ENCODE data around the gene MFSD1. TPM values are rescaled to one million over a fixed set of nuclear protein-coding genes. Genes with fewer than 3 reads are reported as not detected.

MFSD1 gene
- total and polyA plus RNA-seq, 9 of the 15 experiments (the other 6 are each of a cell fraction or from before 2014, with no cell fraction given) = 8.7 to 49.5 (median 28.6) TPM

- peak overlapping the region; percentile 31; the same call in 2 of the 3 replicates for H3K27ac ChIP-seq (ENCODE audit: extremely low read depth, low read depth, low read length)
- ATAC-seq (no peak; the same call in 2 of the 3 replicates), FAIRE-seq (no peak), DNase-seq (ENCODE audit: extremely low read depth in 1 of 4, low spot score in 3 of 4) (peak in 1 of 4 experiments; percentile 25)
- peaks cover 9 to 19% of the 10 kb centered on the region in 2 experiments; a peak in 4 of 5 replicates for H3K4me1 ChIP-seq (replicated peaks in 1 of 2; ENCODE audit: control insufficient read depth in 2 of 2, insufficient read depth in 2 of 2, low read length in 2 of 2)
- POLR2A ChIA-PET = interaction anchor here (0.6 kb wide), 1 partner anchor 23 kb away, joined by 3 read pairs; no protein-coding TSS in a partner anchor
- no TSS peak for BruUV-seq (replicated peaks)
- H3K4me2 ChIP-seq (ENCODE audit: insufficient read depth, low read length) = peak overlapping the region; percentile 5; the same call in 1 of the 2 replicates
- WGBS (ENCODE audit: insufficient coverage, low coverage, missing lambda C conversion rate) = 0% methylated on average over 1 of the region's 1 CpG
- H2AFZ ChIP-seq (ENCODE audit: low read depth, low read length) = peak overlapping the region; percentile 44
- no peaks in the 10 kb centered on the region for H4K20me1 ChIP-seq (replicated peaks; ENCODE audit: control insufficient read depth, insufficient read depth, low read length)
- TF ChIP-seq ZNF324 (CRISPR knock-in tag; IDR thresholded peaks at IDR 0.05) = no peak
- TF ChIP-seq RBM25 (IDR thresholded peaks at IDR 0.05; ENCODE audit: low read depth, low read length, severe bottlenecking) = no peak
- TF ChIP-seq ZBTB17 (CRISPR knock-in tag; IDR thresholded peaks at IDR 0.05) = no peak
- TF ChIP-seq ZNF592 (IDR thresholded peaks at IDR 0.05) = 0 out of 2 replicates have a peak, but pooled peaks have one; percentile 23
- 0 out of 2 replicates have a peak, but pooled peaks have one; percentile 22 for TF ChIP-seq STAT5A (IDR thresholded peaks at IDR 0.05; ENCODE audit: borderline replicate concordance, low read length)
- TF ChIP-seq NR4A1 (CRISPR knock-in tag; IDR thresholded peaks at IDR 0.05) = no peak
- no peak for TF ChIP-seq NR4A1 (tag; IDR thresholded peaks at IDR 0.05)
- no peak overlapping the region for H3K9ac ChIP-seq (ENCODE audit: insufficient read depth in 1 of 2, low read depth in 2 of 2, low read length in 2 of 2)
- CTCF ChIA-PET (ENCODE audit: low intra/inter-chr PET ratio) = no interaction called here
- H3K36me3 ChIP-seq (ENCODE audit: control insufficient read depth, insufficient read depth, low read length) = no peaks in the 10 kb centered on the region; the same call in 1 of the 3 replicates
- no peaks in the 10 kb centered on the region for H3K27me3 ChIP-seq (ENCODE audit: control insufficient read depth in 2 of 2, insufficient read depth in 2 of 2, low read length in 2 of 2)
- intact Hi-C loops (cut with micrococcal nuclease) (no loop called here), in situ Hi-C loops (cut with MboI) (loop anchor here (25.0 kb wide), 1 partner anchor 1168 kb away; no protein-coding TSS in a partner anchor)
- H3K79me2 ChIP-seq (ENCODE audit: control insufficient read depth, insufficient read depth, low read length) = no peaks in the 10 kb centered on the region
- H3K9me3 ChIP-seq (replicated peaks; ENCODE audit: control insufficient read depth, insufficient read depth, low read depth, low read length) = no peaks in the 10 kb centered on the region; the same call in 1 of the 2 replicates
- no peaks in the 10 kb centered on the region for H3K9me1 ChIP-seq (ENCODE audit: control insufficient read depth, insufficient read depth, low read length)
- no peak overlapping the region for H3K4me3 ChIP-seq
Measured at GRCh38 chr3:158780766-158781165, 21.1 kb upstream of the MFSD1 start.

Data from K562 (cell line).